COR-L47 (cell line): ENCODE results near the gene LCN15.

Experiments used
- DNase-seq: peaks from one replicate; lab custom pipeline; 2025; lab: John Stamatoyannopoulos, UW

The LCN15 gene

GRCh38 chr9:136740971-136741882 lies 23.1 kb downstream of the LCN15 start:
- DNase-seq: no peak

GRCh38 chr9:136740491-136740890 lies 23.8 kb downstream of the LCN15 start:
- DNase-seq: no peak

- no peak for DNase-seq
These were observed 24.2 kb downstream of the LCN15 start for GRCh38 chr9:136740069-136740468.

GRCh38 chr9:136739509-136739908 lies 24.8 kb downstream of the LCN15 start:
- no peak for DNase-seq

GRCh38 chr9:136738960-136739359 lies 25.4 kb downstream of the LCN15 start:
- no peak for DNase-seq

- no peak for DNase-seq
These were observed 28.4 kb downstream of the LCN15 start for GRCh38 chr9:136735812-136736480.

GRCh38 chr9:136734837-136735496 lies 29.4 kb downstream of the LCN15 start:
- DNase-seq: no peak

- DNase-seq: no peak
These were observed 30.7 kb downstream of the LCN15 start for GRCh38 chr9:136733611-136734010.

- no peak for DNase-seq
These were observed 31.7 kb downstream of the LCN15 start for GRCh38 chr9:136732444-136733178.

GRCh38 chr9:136729926-136730325 lies 34.4 kb downstream of the LCN15 start:
- no peak for DNase-seq

- no peak for DNase-seq
These were observed 35.2 kb downstream of the LCN15 start for GRCh38 chr9:136729144-136729543.

GRCh38 chr9:136728548-136729123 lies 35.7 kb downstream of the LCN15 start:
- DNase-seq: no peak

GRCh38 chr9:136728080-136728547 lies 36.2 kb downstream of the LCN15 start:
- peak; percentile 81 for DNase-seq

- DNase-seq: peak; percentile 29
These were observed 37.6 kb downstream of the LCN15 start for GRCh38 chr9:136726631-136727191.

GRCh38 chr9:136726118-136726517 lies 38.2 kb downstream of the LCN15 start:
- no peak for DNase-seq

- no peak for DNase-seq
These were observed 38.7 kb downstream of the LCN15 start for GRCh38 chr9:136725612-136726011.

GRCh38 chr9:136724772-136725171 lies 39.5 kb downstream of the LCN15 start:
- no peak for DNase-seq

- no peak for DNase-seq
These were observed 40.3 kb downstream of the LCN15 start for GRCh38 chr9:136723989-136724388.

GRCh38 chr9:136723362-136723976 lies 40.8 kb downstream of the LCN15 start:
- no peak for DNase-seq

GRCh38 chr9:136722969-136723356 lies 41.4 kb downstream of the LCN15 start:
- no peak for DNase-seq
